Erythroblast (primary cell): ENCODE results near the gene KLF2.

ENCODE experiments used
- GATA1 ChIP-seq: IDR thresholded peaks from 2 replicates; pipeline ENCODE4 v1.6.1; 2011; ENCODE audit warnings: low read depth, mild to moderate bottlenecking, control low read depth, low read length, moderate library complexity
- POLR2A ChIP-seq: IDR thresholded peaks from 2 replicates; pipeline ENCODE4 v1.6.1; 2011; ENCODE audit warnings: mild to moderate bottlenecking, low read length

GRCh38 chr19:16345457-16345856 lies 20.8 kb downstream of the KLF2 start:
- TF ChIP-seq POLR2A (no peak), GATA1 (no peak)
